ENCODE measurements around the gene ATP5MG. TPM values are rescaled to one million over a fixed set of nuclear protein-coding genes. Genes with fewer than 3 reads are reported as not detected.

Gene ATP5MG
- total RNA-seq, 1 donor: 44.0 TPM

DNA sequence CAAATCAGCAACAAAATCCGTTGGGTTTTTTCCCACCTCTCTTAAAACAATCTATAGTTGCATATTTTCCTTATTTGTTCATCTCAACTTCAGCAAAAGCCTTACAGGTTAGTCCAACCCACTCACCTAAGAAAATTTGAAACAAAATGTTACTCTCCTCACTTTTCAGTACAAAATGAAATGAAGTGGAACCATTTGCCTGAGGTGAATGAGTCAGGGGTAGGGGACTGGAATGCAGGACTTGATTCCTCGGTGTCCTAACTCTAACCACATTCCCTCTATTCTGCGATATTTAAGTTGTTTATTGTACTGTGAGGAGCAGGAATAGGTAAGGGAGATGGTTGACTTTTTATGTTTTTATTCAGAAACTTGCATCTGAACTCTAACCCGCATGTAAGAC lies 16.4 kb downstream of the ATP5MG start:
- TF ChIP-seq, protein P1, sequence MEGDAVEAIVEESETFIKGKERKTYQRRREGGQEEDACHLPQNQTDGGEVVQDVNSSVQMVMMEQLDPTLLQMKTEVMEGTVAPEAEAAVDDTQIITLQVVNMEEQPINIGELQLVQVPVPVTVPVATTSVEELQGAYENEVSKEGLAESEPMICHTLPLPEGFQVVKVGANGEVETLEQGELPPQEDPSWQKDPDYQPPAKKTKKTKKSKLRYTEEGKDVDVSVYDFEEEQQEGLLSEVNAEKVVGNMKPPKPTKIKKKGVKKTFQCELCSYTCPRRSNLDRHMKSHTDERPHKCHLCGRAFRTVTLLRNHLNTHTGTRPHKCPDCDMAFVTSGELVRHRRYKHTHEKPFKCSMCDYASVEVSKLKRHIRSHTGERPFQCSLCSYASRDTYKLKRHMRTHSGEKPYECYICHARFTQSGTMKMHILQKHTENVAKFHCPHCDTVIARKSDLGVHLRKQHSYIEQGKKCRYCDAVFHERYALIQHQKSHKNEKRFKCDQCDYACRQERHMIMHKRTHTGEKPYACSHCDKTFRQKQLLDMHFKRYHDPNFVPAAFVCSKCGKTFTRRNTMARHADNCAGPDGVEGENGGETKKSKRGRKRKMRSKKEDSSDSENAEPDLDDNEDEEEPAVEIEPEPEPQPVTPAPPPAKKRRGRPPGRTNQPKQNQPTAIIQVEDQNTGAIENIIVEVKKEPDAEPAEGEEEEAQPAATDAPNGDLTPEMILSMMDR (IDR thresholded peaks at IDR 0.05; ENCODE audit: insufficient read depth, low read depth, low read length): no peak
- H3K4me3 ChIP-seq (ENCODE audit: low read depth, low read length): no peak overlapping the region
- DNase-seq (ENCODE audit: low read depth): no peak

DNA sequence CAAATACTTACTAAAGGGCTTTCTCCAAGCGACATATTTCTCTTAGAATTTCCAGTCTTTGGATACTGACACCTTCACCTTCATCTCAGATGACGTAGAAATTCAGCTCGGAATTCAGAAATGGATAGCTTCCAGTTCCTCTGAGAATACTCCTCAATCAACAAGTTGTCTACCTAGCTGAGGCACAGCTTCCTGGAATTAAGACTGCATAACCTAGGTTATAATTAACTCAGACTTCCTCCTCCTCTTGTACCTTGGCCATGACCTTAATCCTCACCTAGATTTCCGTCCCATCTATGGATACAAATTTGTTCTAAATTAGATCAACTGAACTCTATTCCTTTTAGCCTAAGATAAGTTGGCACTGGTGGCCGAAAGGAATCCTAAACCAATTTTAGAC lies 17.4 kb downstream of the ATP5MG start:
- TF ChIP-seq, protein P1 (IDR thresholded peaks at IDR 0.05; ENCODE audit: insufficient read depth, low read depth, low read length): no peak
- DNase-seq (ENCODE audit: low read depth): no peak
- H3K4me3 ChIP-seq (ENCODE audit: low read depth, low read length): no peak overlapping the region

GRCh38 chr11:118427707-118428106 lies 26.3 kb downstream of the ATP5MG start:
- DNase-seq (ENCODE audit: low read depth): no peak
- TF ChIP-seq, protein P1 (IDR thresholded peaks at IDR 0.05; ENCODE audit: insufficient read depth, low read depth, low read length): no peak
- H3K4me3 ChIP-seq (ENCODE audit: low read depth, low read length): no peak overlapping the region

- no peak overlapping the region for H3K4me3 ChIP-seq (ENCODE audit: low read depth, low read length)
These were observed 29.6 kb downstream of the ATP5MG start for GRCh38 chr11:118430956-118431355.

DNA sequence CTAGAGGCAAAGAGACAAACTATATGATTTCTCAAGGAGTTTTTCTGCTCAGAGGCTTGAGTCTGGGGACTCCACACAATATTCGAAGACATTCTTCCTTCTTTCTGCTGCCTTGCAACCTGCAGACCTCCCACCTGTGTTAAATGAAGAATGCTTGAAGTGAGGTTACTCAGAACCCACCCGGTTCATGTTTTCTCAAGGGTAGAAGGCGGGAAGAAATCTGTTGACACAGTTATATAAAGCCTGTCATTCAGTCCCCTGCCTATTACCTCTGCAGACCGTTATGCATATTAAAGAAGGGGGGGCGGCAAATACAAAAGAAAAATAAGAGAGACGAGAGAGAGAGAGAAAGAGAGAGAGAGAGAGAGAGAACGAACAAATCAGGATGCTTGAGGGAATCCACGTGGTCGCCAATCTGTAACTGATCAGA lies 32.7 kb downstream of the ATP5MG start:
- peak overlapping the region; percentile 75 for H3K4me3 ChIP-seq (ENCODE audit: low read depth, low read length)
- DNase-seq (ENCODE audit: low read depth): no peak
- TF ChIP-seq, protein P1 (IDR thresholded peaks at IDR 0.05; ENCODE audit: insufficient read depth, low read depth, low read length): no peak

More at GRCh38 chr11:118430956-118431355, 29.6 kb downstream of the ATP5MG start:
- TF ChIP-seq, protein P1 (IDR thresholded peaks at IDR 0.05; ENCODE audit: insufficient read depth, low read depth, low read length): peak; percentile 16
- DNase-seq (ENCODE audit: low read depth): no peak

- H3K4me3 ChIP-seq (ENCODE audit: low read depth, low read length): peak overlapping the region; percentile 75
- TF ChIP-seq, protein P1 (IDR thresholded peaks at IDR 0.05; ENCODE audit: insufficient read depth, low read depth, low read length): no peak
- peak; percentile 49 for DNase-seq (ENCODE audit: low read depth)
These were observed 33.3 kb downstream of the ATP5MG start for GRCh38 chr11:118434553-118435289.

Measured in fibroblast of villous mesenchyme (primary cell).